Ovary (tissue), 3 donors: Measurements from ENCODE around the gene KLHL35.

Experiments used
- CTCF ChIP-seq, 3 donors: fragments of 450-650 bp in 2 of 3; fragments of 200-600 bp in 1 of 3; IDR thresholded peaks; one replicate each; pipeline versions ENCODE4 v1.5.1 to v1.8.0; 2016 to 2022; ENCODE audit warnings: antibody characterized with exemption in 3 of 3, mild to moderate bottlenecking in 1 of 3
- EP300 ChIP-seq: sonication (generic); formaldehyde crosslinking; IDR thresholded peaks from one replicate; pipeline ENCODE4 v1.6.1; 2017; ENCODE audit warnings: antibody characterized with exemption
- POLR2A ChIP-seq: fragments of 450-650 bp; IDR thresholded peaks from one replicate; pipeline ENCODE4 v1.6.1; 2017; ENCODE audit warnings: antibody characterized with exemption, mild to moderate bottlenecking, moderate library complexity
- donor health status: DM: no; HTN: no; CAD: no.

- TF ChIP-seq CTCF (IDR thresholded peaks at IDR 0.05) (no peak), POLR2A (no peak), EP300 (no peak)
Measured at GRCh38 chr11:75450826-75451821, 18.1 kb upstream of the KLHL35 start.
